ENCODE results near the gene SCUBE3.

DNA sequence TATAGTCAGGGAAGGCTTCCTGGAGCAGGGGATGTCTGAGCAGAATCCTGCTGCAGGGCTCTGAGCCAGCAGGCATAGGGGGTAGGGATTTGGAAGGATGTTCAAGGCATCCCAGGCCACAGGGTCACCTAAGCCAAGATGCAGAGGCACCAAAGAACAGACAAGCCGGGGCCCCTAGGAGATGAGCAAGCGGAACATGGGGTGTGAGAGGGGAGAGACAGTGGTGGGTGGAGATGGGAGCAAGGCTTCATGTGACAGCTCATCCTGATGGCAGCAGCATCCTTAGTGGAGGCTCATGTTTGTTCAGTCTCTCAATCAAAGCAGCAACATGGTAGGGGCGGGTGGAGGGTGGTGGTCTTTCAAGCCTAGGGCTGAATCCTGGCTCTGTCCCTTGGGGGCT is 42.9 kb upstream of the SCUBE3 start:
- no peak for TF ChIP-seq ZFP3 (CRISPR knock-in tag; IDR thresholded peaks at IDR 0.05)
- TF ChIP-seq RARB (CRISPR knock-in tag; IDR thresholded peaks at IDR 0.05) = no peak
- no peak for TF ChIP-seq ARNTL (CRISPR knock-in tag; IDR thresholded peaks at IDR 0.05; ENCODE audit: borderline replicate concordance, low read depth)
- TF ChIP-seq, protein P1, sequence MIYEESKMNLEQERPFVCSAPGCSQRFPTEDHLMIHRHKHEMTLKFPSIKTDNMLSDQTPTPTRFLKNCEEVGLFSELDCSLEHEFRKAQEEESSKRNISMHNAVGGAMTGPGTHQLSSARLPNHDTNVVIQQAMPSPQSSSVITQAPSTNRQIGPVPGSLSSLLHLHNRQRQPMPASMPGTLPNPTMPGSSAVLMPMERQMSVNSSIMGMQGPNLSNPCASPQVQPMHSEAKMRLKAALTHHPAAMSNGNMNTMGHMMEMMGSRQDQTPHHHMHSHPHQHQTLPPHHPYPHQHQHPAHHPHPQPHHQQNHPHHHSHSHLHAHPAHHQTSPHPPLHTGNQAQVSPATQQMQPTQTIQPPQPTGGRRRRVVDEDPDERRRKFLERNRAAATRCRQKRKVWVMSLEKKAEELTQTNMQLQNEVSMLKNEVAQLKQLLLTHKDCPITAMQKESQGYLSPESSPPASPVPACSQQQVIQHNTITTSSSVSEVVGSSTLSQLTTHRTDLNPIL (CRISPR knock-in tag; IDR thresholded peaks at IDR 0.05; ENCODE audit: low read depth) = no peak
- TF ChIP-seq PPARA (CRISPR knock-in tag; IDR thresholded peaks at IDR 0.05; ENCODE audit: borderline replicate concordance) = no peak
- TF ChIP-seq ZC3H10 (CRISPR knock-in tag; IDR thresholded peaks at IDR 0.05) = no peak
- no peak for TF ChIP-seq GLIS3 (CRISPR knock-in tag; IDR thresholded peaks at IDR 0.05)

Data from SK-N-SH treated with all-trans-retinoic acid at 6 μM for 48 hours (cell line).